Stomach (tissue), 9 donors: Measurements from ENCODE around the gene DNAH17. TPM values are rescaled to one million over a fixed set of nuclear protein-coding genes. Genes with fewer than 3 reads are reported as not detected.

Experiments
- DNase-seq, 2 donors: peaks; one replicate each; pipeline versions ENCODE4 v3.0.0 to v3.0.0-alpha.2; 2013 to 2019
- H3K27ac ChIP-seq, 5 donors: fragments of 200-600 bp in 4 of 5; sonication (generic) in 4 of 5; one replicate each; pipeline ENCODE4 v1.5.1; 2013 to 2019; ENCODE audit warnings: mild to moderate bottlenecking in 1 of 5, moderate library complexity in 1 of 5
- H3K27me3 ChIP-seq, 3 donors: fragments of 200-600 bp; sonication (generic); one replicate each; pipeline ENCODE4 v1.5.1; 2017 to 2019; ENCODE audit warnings: mixed run types in 1 of 3
- H3K36me3 ChIP-seq, 4 donors: fragments of 200-600 bp; sonication (generic); 1 replicate in 3 of 4; 2 replicates in 1 of 4; pipeline ENCODE4 v1.5.1; 2016 to 2019
- H3K4me1 ChIP-seq, 4 donors: fragments of 200-600 bp; sonication (generic); one replicate each; pipeline ENCODE4 v1.5.1; 2016 to 2019
- H3K4me3 ChIP-seq, 4 donors: fragments of 200-600 bp; sonication (generic) in 3 of 4; one replicate each; pipeline ENCODE4 v1.5.1; 2016 to 2019; ENCODE audit warnings: mild to moderate bottlenecking in 1 of 4
- H3K9me3 ChIP-seq, 4 donors: fragments of 200-600 bp; sonication (generic); one replicate each; pipeline ENCODE4 v1.5.1; 2016 to 2019
- EP300 ChIP-seq: sonication (generic); formaldehyde crosslinking; IDR thresholded peaks from one replicate; pipeline ENCODE4 v1.6.1; 2017; ENCODE audit warnings: antibody characterized with exemption
- POLR2A ChIP-seq, 4 donors: fragments of 450-650 bp; IDR thresholded peaks; one replicate each; pipeline ENCODE4 v1.6.1; 2016; ENCODE audit warnings: antibody characterized with exemption in 4 of 4, control low read depth in 2 of 4, mild to moderate bottlenecking in 1 of 4, moderate library complexity in 1 of 4
- POLR2AphosphoS5 ChIP-seq, 3 donors: sonication (generic); formaldehyde crosslinking; IDR thresholded peaks; one replicate each; pipeline ENCODE4 v1.6.1; 2016; ENCODE audit warnings: antibody characterized with exemption in 3 of 3
- WGBS, 5 donors: extraction: QIAGEN DNeasy Blood & Tissue Kit in 3 of 5; methylation state at CpG; one replicate each; pipeline versions ENCODE4 v1.1.5 to v1.1.7; 2013 to 2018; 5-methylcytosine and 5-hydroxymethylcytosine counted together
- intact Hi-C: fragments of 100-400 bp; cut with DNase I; formaldehyde crosslinking; loops from one replicate; pipeline ENCODE4 v1.15.1; 2023; ENCODE audit warnings: low total_unique reads
- polyA plus RNA-seq, 3 donors: library from polyadenylated mRNA; stranded (reverse); fragments of 200-250 nt; gene quantifications; one replicate each; pipeline ENCODE4 v1.2.3, GENCODE V29; 2013
- total RNA-seq, 5 donors: library from RNA; depleted of rRNA; stranded (reverse); fragments of >200 nt; gene quantifications; one replicate each; pipeline versions ENCODE4 v1.1.0 to v1.2.3, GENCODE V29; 2014 to 2016
- TF ChIP-seq, protein P1 (sequence below), 7 experiments: fragments of 450-650 bp in 4 of 7; fragments of 200-600 bp in 3 of 7; sonication (generic) in 3 of 7; IDR thresholded peaks; one replicate each; pipeline ENCODE4 v1.5.1; 2016 to 2019; ENCODE audit warnings: antibody characterized with exemption in 7 of 7, control low read depth in 2 of 7, mild to moderate bottlenecking in 1 of 7
- donor health status: healthy with polysubstance abuse.
- donor health status: Bipolar disorder and iron deficiency.
- donor health status: healthy.

The DNAH17 gene
- total and polyA plus RNA-seq, 8 donors = 0.03 to 2.4 (median 0.45) TPM; not detected in 5

DNA sequence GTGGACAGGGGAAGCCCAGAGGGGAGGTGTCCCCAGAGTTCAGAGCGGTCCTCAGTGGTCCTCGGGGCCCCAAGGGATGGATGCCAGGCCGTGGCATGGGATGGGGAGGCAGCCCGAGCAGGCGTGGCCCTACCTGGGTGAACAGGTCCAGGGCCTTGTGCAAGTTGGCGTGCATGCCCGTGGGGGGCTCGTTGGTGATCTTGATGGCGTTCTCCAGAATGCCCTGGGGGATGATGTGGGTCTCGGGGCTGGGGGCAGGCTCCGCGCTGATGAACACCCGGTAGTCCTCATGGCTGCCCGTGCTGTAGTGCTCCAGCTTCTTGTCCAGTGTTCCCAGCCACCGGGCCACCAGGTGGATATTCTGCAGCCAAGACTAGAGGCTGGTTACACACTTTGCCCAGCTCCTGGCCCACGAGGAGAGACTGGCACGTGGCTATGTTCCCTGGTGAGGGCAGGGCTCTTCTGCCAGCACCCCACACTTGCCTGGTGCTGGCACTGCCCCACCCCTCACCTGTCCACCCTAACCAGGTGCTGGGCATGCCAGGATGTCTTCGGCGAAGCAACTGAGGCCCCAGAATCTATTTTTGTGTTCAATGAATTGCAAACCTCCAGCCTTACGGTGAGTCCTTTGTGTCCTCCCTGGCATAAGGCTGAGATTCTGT is 139.6 kb downstream of the DNAH17 start:
- intact Hi-C loops = no loop called here
- no peak for DNase-seq
- 83 to 87% (median 85%) methylated on average over 14 to 20 of the region's 20 CpGs for WGBS, 5 donors

DNA sequence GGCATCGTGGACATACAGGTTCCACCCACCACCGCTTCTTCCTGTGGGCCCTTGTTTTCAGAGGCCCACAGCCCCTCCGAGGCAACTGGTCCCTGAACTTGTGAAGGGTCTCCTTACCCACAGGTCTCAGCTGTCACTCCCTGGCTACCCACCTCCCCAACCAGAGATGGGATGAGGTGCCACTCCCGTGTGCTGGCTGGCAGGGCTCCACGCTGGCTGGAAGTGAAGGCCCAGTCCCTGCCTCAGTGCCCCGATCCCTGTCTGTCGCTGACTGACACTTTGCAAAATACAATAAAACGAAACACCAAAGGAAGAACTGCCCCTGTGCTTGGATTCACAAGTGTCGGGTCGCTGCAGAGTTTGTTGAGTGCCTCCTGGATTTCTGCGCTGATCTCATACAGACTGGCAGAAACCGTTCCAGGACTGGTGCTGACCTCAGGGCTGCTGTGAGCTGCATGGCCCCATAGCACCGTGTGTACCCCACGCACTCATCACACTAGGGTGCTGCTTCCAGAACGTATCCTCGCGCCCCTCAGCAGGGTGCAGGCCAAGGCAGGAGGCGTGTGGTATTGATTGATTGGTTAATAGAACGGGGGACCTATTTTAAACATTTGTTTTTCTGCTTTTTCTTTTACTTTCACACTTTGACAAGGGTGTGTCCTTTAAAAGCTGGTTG is 141.7 kb downstream of the DNAH17 start:
- Histone ChIP-seq H3K9me3 (no peaks in the 10 kb centered on the region), H3K4me3 (no peak overlapping the region), H3K27me3 (peaks cover 0 to 25% (median 8%) of the 10 kb centered on the region in 3 donors), H3K36me3 (peaks cover 0 to 1% (median 0%) of the 10 kb centered on the region in 4 donors), H3K4me1 (peaks cover 0 to 6% (median 3%) of the 10 kb centered on the region in 4 donors), H3K27ac (no peak overlapping the region)
- WGBS, 5 donors = 67 to 81% (median 71%) methylated on average over 18 to 19 of the region's 19 CpGs
- no peak for DNase-seq
- TF ChIP-seq EP300 (no peak), POLR2AphosphoS5 (IDR thresholded peaks at IDR 0.05) (no peak), POLR2A (IDR thresholded peaks at IDR 0.05) (no peak)
- TF ChIP-seq, protein P1, sequence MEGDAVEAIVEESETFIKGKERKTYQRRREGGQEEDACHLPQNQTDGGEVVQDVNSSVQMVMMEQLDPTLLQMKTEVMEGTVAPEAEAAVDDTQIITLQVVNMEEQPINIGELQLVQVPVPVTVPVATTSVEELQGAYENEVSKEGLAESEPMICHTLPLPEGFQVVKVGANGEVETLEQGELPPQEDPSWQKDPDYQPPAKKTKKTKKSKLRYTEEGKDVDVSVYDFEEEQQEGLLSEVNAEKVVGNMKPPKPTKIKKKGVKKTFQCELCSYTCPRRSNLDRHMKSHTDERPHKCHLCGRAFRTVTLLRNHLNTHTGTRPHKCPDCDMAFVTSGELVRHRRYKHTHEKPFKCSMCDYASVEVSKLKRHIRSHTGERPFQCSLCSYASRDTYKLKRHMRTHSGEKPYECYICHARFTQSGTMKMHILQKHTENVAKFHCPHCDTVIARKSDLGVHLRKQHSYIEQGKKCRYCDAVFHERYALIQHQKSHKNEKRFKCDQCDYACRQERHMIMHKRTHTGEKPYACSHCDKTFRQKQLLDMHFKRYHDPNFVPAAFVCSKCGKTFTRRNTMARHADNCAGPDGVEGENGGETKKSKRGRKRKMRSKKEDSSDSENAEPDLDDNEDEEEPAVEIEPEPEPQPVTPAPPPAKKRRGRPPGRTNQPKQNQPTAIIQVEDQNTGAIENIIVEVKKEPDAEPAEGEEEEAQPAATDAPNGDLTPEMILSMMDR (IDR thresholded peaks at IDR 0.05) = no peak
- intact Hi-C loops = no loop called here

More for the DNA sequence above, 139.6 kb downstream of the DNAH17 start:
- no peaks in the 10 kb centered on the region for H3K36me3 ChIP-seq
- no peaks in the 10 kb centered on the region for H3K9me3 ChIP-seq
- H3K27ac ChIP-seq = no peak overlapping the region
- H3K4me3 ChIP-seq = no peak overlapping the region
- TF ChIP-seq POLR2AphosphoS5 (IDR thresholded peaks at IDR 0.05) = no peak
- no peak for TF ChIP-seq EP300
- TF ChIP-seq, protein P1 (IDR thresholded peaks at IDR 0.05) = no peak
- no peak for TF ChIP-seq POLR2A (IDR thresholded peaks at IDR 0.05)
- H3K27me3 ChIP-seq = peaks cover 0 to 25% (median 8%) of the 10 kb centered on the region in 3 donors
- peaks cover 0 to 10% (median under 1%) of the 10 kb centered on the region in 4 donors for H3K4me1 ChIP-seq

DNA sequence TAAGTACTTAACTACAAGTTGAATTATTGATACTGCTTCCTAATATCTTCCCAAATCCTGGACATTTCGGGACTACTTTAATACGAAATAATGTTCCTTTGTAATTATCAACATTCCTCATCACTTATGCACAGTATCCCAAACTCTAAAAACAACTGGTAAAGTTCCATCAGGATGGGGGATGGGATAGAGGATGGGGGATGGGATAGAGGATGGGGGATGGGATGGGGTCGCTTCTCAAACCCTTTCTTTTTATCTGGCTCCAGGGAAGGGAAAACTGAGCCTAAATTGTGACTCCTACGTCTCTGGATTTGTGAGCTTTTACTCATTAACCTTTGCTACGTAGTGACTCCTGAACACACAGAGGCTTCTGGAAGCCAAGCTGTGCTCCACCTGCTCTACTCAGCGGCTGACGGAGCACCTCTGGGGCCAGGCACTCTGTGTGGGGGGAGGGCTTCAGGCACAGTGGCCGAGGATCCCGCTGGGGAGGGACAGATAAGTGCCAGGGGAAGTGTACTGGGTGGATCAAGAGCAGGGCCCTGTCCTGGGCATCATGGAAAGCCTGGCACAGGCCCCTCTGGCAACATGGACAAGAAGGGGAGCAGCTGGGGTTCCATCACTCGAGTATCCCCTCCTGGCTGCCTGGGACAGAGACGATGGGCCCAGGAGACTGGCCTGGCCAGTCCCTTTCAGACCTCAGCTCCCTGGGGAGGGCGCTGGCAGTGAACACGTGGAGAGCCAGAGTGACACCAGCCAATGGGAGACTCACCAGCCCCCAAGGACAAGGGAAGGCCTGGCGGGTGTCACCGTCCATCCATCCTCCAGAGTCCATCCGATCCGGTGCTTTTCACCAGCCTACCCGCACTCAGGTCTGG is 142.5 kb downstream of the DNAH17 start:
- H3K4me3 ChIP-seq = no peak overlapping the region
- TF ChIP-seq, protein P1 (IDR thresholded peaks at IDR 0.05) = no peak
- TF ChIP-seq POLR2AphosphoS5 (IDR thresholded peaks at IDR 0.05) = no peak
- TF ChIP-seq EP300 = no peak
- no peak for TF ChIP-seq POLR2A (IDR thresholded peaks at IDR 0.05)
- intact Hi-C loops = no loop called here
- H3K27ac ChIP-seq = no peak overlapping the region
- no peaks in the 10 kb centered on the region for H3K9me3 ChIP-seq
- H3K4me1 ChIP-seq = peaks cover 0 to 6% (median 3%) of the 10 kb centered on the region in 4 donors
- peaks cover 0 to 25% (median 8%) of the 10 kb centered on the region in 3 donors for H3K27me3 ChIP-seq
- peaks cover 0 to 9% (median 6%) of the 10 kb centered on the region in 4 donors for H3K36me3 ChIP-seq
- DNase-seq = no peak
- 46 to 55% (median 51%) methylated on average over 17 to 18 of the region's 18 CpGs for WGBS, 5 donors

- no peaks in the 10 kb centered on the region for H3K9me3 ChIP-seq
- H3K27me3 ChIP-seq = peaks cover 0 to 25% (median 8%) of the 10 kb centered on the region in 3 donors
- intact Hi-C loops = no loop called here
- 78 to 87% (median 81%) methylated on average over 11 to 13 of the region's 13 CpGs for WGBS, 5 donors
- H3K36me3 ChIP-seq = peaks cover 0 to 17% (median 14%) of the 10 kb centered on the region in 4 donors
- H3K4me3 ChIP-seq = no peak overlapping the region
- no peak for DNase-seq
- no peak overlapping the region for H3K27ac ChIP-seq
- no peak for TF ChIP-seq POLR2A (IDR thresholded peaks at IDR 0.05)
- TF ChIP-seq POLR2AphosphoS5 (IDR thresholded peaks at IDR 0.05) = no peak
- TF ChIP-seq, protein P1 (IDR thresholded peaks at IDR 0.05) = no peak
- TF ChIP-seq EP300 = no peak
- peaks cover 0 to 10% (median 3%) of the 10 kb centered on the region in 4 donors for H3K4me1 ChIP-seq
Measured at GRCh38 chr17:78433780-78434335, 143.3 kb downstream of the DNAH17 start.
